IMR-90 (cell line): ENCODE results near the gene AFG3L2. TPM values are rescaled to one million over a fixed set of nuclear protein-coding genes. Genes with fewer than 3 reads are reported as not detected.

ENCODE experiments used
- ATAC-seq: fragments of 200-7000 bp; cut with Tn5 transposase; 2 replicates; pipeline ENCODE4 v1.9.1; 2020; ENCODE audit warnings: low read depth, mild to moderate bottlenecking, moderate library complexity
- BruUV-seq: library from RNA; stranded (reverse); fragments of 400-500 nt; replicated peaks from 2 replicates; lab custom pipeline; 2021; lab: Mats Ljungman, UMichigan
- CTCF ChIA-PET: fragments of 300-600 bp; formaldehyde crosslinking; extraction: SDS; loops from one replicate; lab custom pipeline; 2021; ENCODE audit warnings: antibody characterized with exemption; lab: Yijun Ruan, JAX
- POLR2A ChIA-PET: fragments of 300-600 bp; sonication (Branson Sonifier 250); formaldehyde crosslinking; loops from one replicate; lab custom pipeline; 2022; ENCODE audit warnings: antibody characterized with exemption; ENCODE audit not compliant: unreplicated experiment; lab: Charles Lee
- DNase-seq: peaks from one replicate; pipeline ENCODE4 v3.0.0; 2013
- H2AFZ ChIP-seq: replicated peaks from 2 replicates; pipeline ENCODE3; 2013; ENCODE audit warnings: low read length, mild to moderate bottlenecking; ENCODE audit not compliant: poor library complexity
- H2AK5ac ChIP-seq: 2 replicates; pipeline ENCODE4 v1.6.1; 2013; ENCODE audit warnings: low read depth, low read length, inconsistent platforms
- H2AK9ac ChIP-seq: replicated peaks from 2 replicates; pipeline ENCODE3; 2013; ENCODE audit warnings: mild to moderate bottlenecking, low read depth, low read length, moderate library complexity; ENCODE audit not compliant: poor library complexity
- H2BK120ac ChIP-seq: 2 replicates; pipeline ENCODE4 v1.6.1; 2013; ENCODE audit warnings: low read depth, low read length, inconsistent platforms
- H2BK15ac ChIP-seq: 3 replicates; pipeline ENCODE4 v1.6.1; 2013; ENCODE audit warnings: low read depth, low read length, inconsistent platforms
- H2BK20ac ChIP-seq: 2 replicates; pipeline ENCODE4 v1.6.1; 2013; ENCODE audit warnings: low read depth, mild to moderate bottlenecking, inconsistent platforms, low read length, moderate library complexity
- H2BK5ac ChIP-seq: 2 replicates; pipeline ENCODE4 v1.6.1; 2013; ENCODE audit warnings: mild to moderate bottlenecking, low read depth, low read length, inconsistent platforms; ENCODE audit not compliant: poor library complexity, severe bottlenecking
- H3K14ac ChIP-seq: replicated peaks from 2 replicates; pipeline ENCODE4 v1.6.1; 2013; ENCODE audit warnings: low read depth, low read length, inconsistent platforms
- H3K18ac ChIP-seq: 2 replicates; pipeline ENCODE4 v1.6.1; 2013; ENCODE audit warnings: low read depth, low read length, control low read depth
- H3K23ac ChIP-seq: 2 replicates; pipeline ENCODE4 v1.6.1; 2013; ENCODE audit warnings: low read depth, low read length, inconsistent platforms
- H3K27ac ChIP-seq: 2 replicates; pipeline ENCODE4 v1.5.1; 2013; ENCODE audit warnings: mild to moderate bottlenecking, control low read depth, low read length; ENCODE audit not compliant: insufficient read depth
- H3K27me3 ChIP-seq: 2 replicates; pipeline ENCODE4 v1.6.1; 2013; ENCODE audit warnings: low read length; ENCODE audit not compliant: control insufficient read depth, insufficient read depth
- H3K36me3 ChIP-seq: 2 replicates; pipeline ENCODE4 v1.6.1; 2013; ENCODE audit warnings: low read length, mixed read lengths; ENCODE audit not compliant: control insufficient read depth, insufficient read depth
- H3K4ac ChIP-seq: 2 replicates; pipeline ENCODE4 v1.6.1; 2013; ENCODE audit warnings: low read depth, low read length, inconsistent platforms
- H3K4me1 ChIP-seq: 2 replicates; pipeline ENCODE4 v1.6.1; 2013; ENCODE audit warnings: low read length, mixed read lengths; ENCODE audit not compliant: control insufficient read depth, insufficient read depth
- H3K4me2 ChIP-seq: 2 replicates; pipeline ENCODE4 v1.6.1; 2013; ENCODE audit warnings: low read depth, mild to moderate bottlenecking, control low read depth, low read length, moderate library complexity
- H3K4me3 ChIP-seq: 2 replicates; pipeline ENCODE4 v1.5.1; 2013; ENCODE audit warnings: low read depth, mild to moderate bottlenecking, control low read depth, low read length, moderate library complexity; ENCODE audit not compliant: insufficient read depth
- H3K56ac ChIP-seq: 2 replicates; pipeline ENCODE4 v1.6.1; 2013; ENCODE audit warnings: low read length, inconsistent platforms; ENCODE audit not compliant: insufficient read depth; ENCODE audit errors: extremely low read depth
- H3K79me1 ChIP-seq, 2 experiments: 2 replicates each; pipeline ENCODE4 v1.6.1; 2013; ENCODE audit warnings: low read length in 2 of 2, inconsistent platforms in 1 of 2, low read depth in 1 of 2
- H3K9ac ChIP-seq: 2 replicates; pipeline ENCODE4 v1.6.1; 2013; ENCODE audit warnings: low read depth, low read length, control low read depth
- H3K9me1 ChIP-seq: 2 replicates; pipeline ENCODE4 v1.6.1; 2013; ENCODE audit warnings: low read length, inconsistent platforms; ENCODE audit not compliant: insufficient read depth
- H3K9me3 ChIP-seq: 2 replicates; pipeline ENCODE4 v1.6.1; 2013; ENCODE audit warnings: low read length; ENCODE audit not compliant: control insufficient read depth, insufficient read depth
- H4K20me1 ChIP-seq: 2 replicates; pipeline ENCODE4 v1.6.1; 2013; ENCODE audit warnings: low read length, inconsistent platforms; ENCODE audit not compliant: insufficient read depth
- H4K5ac ChIP-seq: 2 replicates; pipeline ENCODE4 v1.6.1; 2013; ENCODE audit warnings: mild to moderate bottlenecking, low read depth, low read length, control low read depth
- H4K8ac ChIP-seq, 2 experiments: 2 replicates each; pipeline ENCODE4 v1.6.1; 2013; ENCODE audit warnings: low read depth in 2 of 2, low read length in 2 of 2, control low read depth in 1 of 2, inconsistent platforms in 1 of 2
- H4K91ac ChIP-seq: 2 replicates; pipeline ENCODE4 v1.6.1; 2013; ENCODE audit warnings: low read depth, low read length, inconsistent platforms; ENCODE audit not compliant: insufficient read depth
- BHLHE40 ChIP-seq: fragments of 150-350 bp; IDR thresholded peaks from 2 replicates; pipeline ENCODE4 v1.6.1; 2016; ENCODE audit warnings: mild to moderate bottlenecking, low read depth, low read length
- CEBPB ChIP-seq: IDR thresholded peaks from 2 replicates; pipeline ENCODE4 v1.6.1; 2012; ENCODE audit warnings: low read depth, low read length, improper control_type of control experiment
- CHD1 ChIP-seq: IDR thresholded peaks from 2 replicates; pipeline ENCODE4 v1.6.1; 2012; ENCODE audit warnings: low read depth, low read length, improper control_type of control experiment
- CTCF ChIP-seq: conservative IDR thresholded peaks from 2 replicates; pipeline ENCODE4 v1.5.1; 2012; ENCODE audit warnings: mild to moderate bottlenecking, low read depth, low read length, improper control_type of control experiment
- ELK1 ChIP-seq: fragments of 150-350 bp; IDR thresholded peaks from 2 replicates; pipeline ENCODE4 v1.6.1; 2016; ENCODE audit warnings: low read depth, mild to moderate bottlenecking, low read length, moderate library complexity, borderline replicate concordance
- FOS ChIP-seq: fragments of 150-350 bp; IDR thresholded peaks from 2 replicates; pipeline ENCODE4 v1.6.1; 2016; ENCODE audit warnings: low read depth, low read length
- MAFK ChIP-seq: IDR thresholded peaks from 2 replicates; pipeline ENCODE4 v1.6.1; 2012; ENCODE audit warnings: low read depth, low read length, improper control_type of control experiment
- MAZ ChIP-seq: IDR thresholded peaks from 2 replicates; pipeline ENCODE4 v1.6.1; 2012; ENCODE audit warnings: low read depth, mild to moderate bottlenecking, low read length, improper control_type of control experiment, moderate library complexity, borderline replicate concordance
- MXI1 ChIP-seq: IDR thresholded peaks from 2 replicates; pipeline ENCODE4 v1.6.1; 2012; ENCODE audit warnings: low read depth, mild to moderate bottlenecking, low read length, moderate library complexity, borderline replicate concordance
- NFE2L2 ChIP-seq: fragments of 150-350 bp; IDR thresholded peaks from 2 replicates; pipeline ENCODE4 v1.6.1; 2016; ENCODE audit warnings: low read depth, mild to moderate bottlenecking, low read length
- POLR2A ChIP-seq: IDR thresholded peaks from 2 replicates; pipeline ENCODE4 v1.6.1; 2012; ENCODE audit warnings: mild to moderate bottlenecking, low read depth, low read length
- RAD21 ChIP-seq: IDR thresholded peaks from 2 replicates; pipeline ENCODE4 v1.6.1; 2012; ENCODE audit warnings: low read length, improper control_type of control experiment
- RCOR1 ChIP-seq: IDR thresholded peaks from 2 replicates; pipeline ENCODE4 v1.6.1; 2012; ENCODE audit warnings: mild to moderate bottlenecking, low read length, improper control_type of control experiment; ENCODE audit not compliant: insufficient replicate concordance
- RFX5 ChIP-seq: IDR thresholded peaks from 2 replicates; pipeline ENCODE4 v1.8.0; 2012; ENCODE audit warnings: low read depth, mild to moderate bottlenecking, low read length, moderate library complexity
- SMC3 ChIP-seq: fragments of 150-350 bp; IDR thresholded peaks from 2 replicates; pipeline ENCODE4 v1.6.1; 2016; ENCODE audit warnings: low read depth, mild to moderate bottlenecking, antibody characterized with exemption, low read length, moderate library complexity
- USF2 ChIP-seq: fragments of 150-350 bp; IDR thresholded peaks from 2 replicates; pipeline ENCODE4 v1.6.1; 2017; ENCODE audit warnings: mild to moderate bottlenecking, antibody characterized with exemption, low read length, low read depth
- WGBS, 2 experiments: methylation state at CpG; one replicate each; pipeline versions ENCODE4 v1.1.5 to v1.1.7; 2013; ENCODE audit warnings: missing lambda C conversion rate in 2 of 2; ENCODE audit not compliant: insufficient read length in 1 of 2; ENCODE audit errors: extremely low coverage in 2 of 2; 5-methylcytosine and 5-hydroxymethylcytosine counted together
- dilution Hi-C: fragments of 300-500 bp; cut with HindIII; formaldehyde crosslinking; loops from one replicate; pipeline ENCODE4 v1.14.3; 2018; ENCODE audit warnings: low sequenced_read_pairs; ENCODE audit not compliant: unreplicated experiment
- in situ Hi-C: fragments of 300-500 bp; cut with MboI; formaldehyde crosslinking; loops from 3 replicates; pipeline ENCODE4 v1.14.3; 2019; ENCODE audit warnings: low sequenced_read_pairs, inconsistent platforms, mixed read lengths
- intact Hi-C: fragments of 100-400 bp; cut with micrococcal nuclease; formaldehyde crosslinking; loops from 2 replicates; pipeline ENCODE4 v1.10.0; 2022
- polyA plus RNA-seq, 3 experiments: library from polyadenylated mRNA; depleted of rRNA; stranded (reverse); fragments of >200 nt; gene quantifications; 2 replicates each; pipeline ENCODE4 v1.2.3, GENCODE V29; 2012; ENCODE audit warnings: low replicate concordance in 1 of 3
- total RNA-seq: library from RNA; depleted of rRNA; stranded (reverse); fragments of >200 nt; gene quantifications from 2 replicates; pipeline ENCODE4 v1.2.3, GENCODE V29; 2012

Gene AFG3L2
- total and polyA plus RNA-seq, 2 of the 4 experiments (the other 2 are of a cell fraction): 26.9 to 37.6 TPM

- Histone ChIP-seq H4K8ac (no peak overlapping the region), H4K5ac (no peak overlapping the region), H4K20me1 (peaks cover 3% of the 10 kb centered on the region; the same call in 1 of the 2 replicates), H3K9me1 (peaks cover 17% of the 10 kb centered on the region), H3K36me3 (peaks cover 32% of the 10 kb centered on the region), H3K9me3 (no peaks in the 10 kb centered on the region), H3K4me3 (no peak overlapping the region), H3K14ac (no peak overlapping the region), H3K27ac (no peak overlapping the region), H4K91ac (no peak overlapping the region), H2AK9ac (no peak overlapping the region), H3K27me3 (no peaks in the 10 kb centered on the region), H2BK20ac (no peak overlapping the region), H3K4me1 (no peaks in the 10 kb centered on the region), H3K79me1 (peaks cover 15 to 44% of the 10 kb centered on the region in 2 experiments; a peak in 3 of 4 replicates), H3K18ac (no peak overlapping the region), H2BK120ac (no peak overlapping the region), H3K4me2 (no peak overlapping the region), H3K4ac (no peak overlapping the region), H3K23ac (no peak overlapping the region), H3K9ac (no peak overlapping the region), H2AK5ac (no peak overlapping the region), H2BK5ac (no peak overlapping the region), H2AFZ (no peak overlapping the region), H3K56ac (no peak overlapping the region), H2BK15ac (no peak overlapping the region)
- intact Hi-C loops (no loop called here), in situ Hi-C loops (no loop called here), dilution Hi-C loops (no loop called here)
- ATAC-seq: no peak
- TF ChIP-seq NFE2L2 (no peak), RCOR1 (no peak), RAD21 (no peak), USF2 (no peak), SMC3 (no peak), MXI1 (no peak), MAZ (no peak), BHLHE40 (no peak), FOS (no peak), CEBPB (no peak), POLR2A (no peak), MAFK (no peak), ELK1 (no peak), CTCF (no peak), RFX5 (no peak), CHD1 (no peak)
- WGBS, 2 experiments: 100% methylated on average over 1 of the region's 3 CpGs; no CpG with 5 or more reads in 1 of the 2 experiments
- ChIA-PET CTCF (no interaction called here), POLR2A (no interaction called here)
- BruUV-seq: no TSS peak
- DNase-seq: peak; percentile 39
These were observed 15.2 kb downstream of the AFG3L2 start for GRCh38 chr18:12361770-12362378.
